ENCODE data around the gene CDR2L.
"Not testable (repeated sequence)": the region's sequence is repeated elsewhere in the genome, so short reads cannot be mapped to it uniquely, and the experiment has no call there.

Gene CDR2L

DNA sequence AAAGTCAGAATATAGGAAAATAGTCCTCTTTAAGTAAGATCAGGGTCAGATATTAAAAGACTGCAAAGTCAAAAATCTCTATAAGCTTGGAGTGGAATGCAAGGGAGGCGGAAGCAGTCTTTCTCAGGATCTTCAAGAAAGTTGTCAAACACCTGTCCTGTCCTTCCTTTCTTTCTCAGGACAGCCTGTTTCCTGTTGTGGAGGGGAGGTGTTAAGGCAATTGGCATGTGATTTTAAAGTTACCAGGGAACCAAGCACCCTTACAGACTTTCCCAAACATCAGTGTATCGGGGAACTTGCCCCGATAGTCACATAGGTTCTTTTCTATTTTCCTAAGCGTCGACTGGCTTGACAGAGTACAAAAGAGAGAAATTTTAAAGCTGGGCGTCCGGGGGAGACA lies 57.3 kb downstream of the CDR2L start:
- no peak for DNase-seq (ENCODE audit: low read depth)

DNA sequence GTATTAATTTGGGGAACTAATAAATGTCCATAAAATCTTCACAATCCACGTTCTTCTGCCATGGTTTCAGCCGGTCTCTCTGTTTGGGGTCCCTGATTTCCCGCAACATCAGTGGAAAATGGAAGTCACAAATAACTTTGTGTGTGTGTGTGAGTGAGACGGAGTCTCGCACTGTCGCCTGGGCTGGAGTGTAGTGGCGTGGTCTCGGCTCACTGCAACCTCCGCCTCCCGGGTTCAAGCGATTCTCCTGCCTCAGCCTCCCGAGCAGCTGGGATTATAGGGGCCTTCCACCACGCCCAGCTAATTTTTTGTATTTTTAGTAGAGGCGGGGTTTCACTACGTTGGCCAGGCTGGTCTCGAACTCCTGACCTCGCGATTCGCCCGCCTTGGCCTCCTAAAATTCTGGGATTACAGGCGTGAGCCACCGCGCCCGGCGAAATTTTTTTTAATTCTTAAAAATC lies 58.5 kb downstream of the CDR2L start:
- not testable (repeated sequence) for DNase-seq (ENCODE audit: low read depth)

DNA sequence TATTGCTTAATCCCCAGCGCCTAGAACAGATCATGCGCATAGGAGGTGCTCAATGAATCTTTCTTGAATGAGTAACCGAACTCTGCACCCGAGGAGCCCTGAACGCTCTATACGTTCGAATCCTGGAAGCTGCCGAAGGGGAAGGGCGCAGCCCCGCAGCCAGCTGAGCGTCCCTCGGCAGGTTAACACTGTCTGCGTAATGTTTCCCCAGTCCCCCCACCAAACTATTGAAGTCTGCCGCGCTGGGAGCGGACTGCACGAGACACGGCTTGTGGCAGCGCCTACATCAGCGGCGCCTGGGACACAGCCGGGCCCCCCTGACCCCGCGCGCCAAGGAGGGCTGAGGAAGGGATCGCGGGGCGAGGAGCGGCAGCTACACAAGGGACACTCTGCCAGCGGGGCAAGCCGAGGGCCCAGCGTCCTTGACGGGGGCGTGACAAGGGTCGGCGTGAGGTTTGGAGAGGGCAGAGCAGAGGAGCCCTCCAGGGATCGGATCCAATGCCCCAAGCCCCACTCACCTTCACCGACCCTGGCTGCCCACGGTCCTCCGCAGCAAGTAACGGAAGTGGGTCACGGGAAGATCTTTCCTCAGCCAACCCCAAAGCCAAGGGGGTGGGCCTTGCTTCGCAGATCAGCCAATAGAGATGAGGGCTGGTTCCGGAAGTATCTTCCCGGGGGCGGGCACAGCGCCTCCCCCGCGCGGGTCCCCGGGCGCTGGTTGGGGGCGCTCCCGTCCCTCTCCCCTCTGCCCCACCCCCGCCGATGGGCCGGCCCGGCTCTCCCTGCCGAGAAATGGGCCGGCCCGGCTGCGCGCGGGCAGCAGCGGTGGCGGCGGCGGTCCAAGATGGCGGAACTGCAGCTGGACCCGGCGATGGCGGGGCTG lies 59.2 kb downstream of the CDR2L start, which contains the start of the genes ATP5PD and KCTD2:
ATP5PD (minus strand) TSS at position 563 of the 883 bp plus-strand sequence. CDS start 4,319 bp downstream, outside the sequence.
KCTD2 (plus strand) TSS at position 819 of the 883 bp plus-strand sequence; CDS start at position 845, 26 bp downstream.
- peak; percentile 97 for DNase-seq (ENCODE audit: low read depth)

DNA sequence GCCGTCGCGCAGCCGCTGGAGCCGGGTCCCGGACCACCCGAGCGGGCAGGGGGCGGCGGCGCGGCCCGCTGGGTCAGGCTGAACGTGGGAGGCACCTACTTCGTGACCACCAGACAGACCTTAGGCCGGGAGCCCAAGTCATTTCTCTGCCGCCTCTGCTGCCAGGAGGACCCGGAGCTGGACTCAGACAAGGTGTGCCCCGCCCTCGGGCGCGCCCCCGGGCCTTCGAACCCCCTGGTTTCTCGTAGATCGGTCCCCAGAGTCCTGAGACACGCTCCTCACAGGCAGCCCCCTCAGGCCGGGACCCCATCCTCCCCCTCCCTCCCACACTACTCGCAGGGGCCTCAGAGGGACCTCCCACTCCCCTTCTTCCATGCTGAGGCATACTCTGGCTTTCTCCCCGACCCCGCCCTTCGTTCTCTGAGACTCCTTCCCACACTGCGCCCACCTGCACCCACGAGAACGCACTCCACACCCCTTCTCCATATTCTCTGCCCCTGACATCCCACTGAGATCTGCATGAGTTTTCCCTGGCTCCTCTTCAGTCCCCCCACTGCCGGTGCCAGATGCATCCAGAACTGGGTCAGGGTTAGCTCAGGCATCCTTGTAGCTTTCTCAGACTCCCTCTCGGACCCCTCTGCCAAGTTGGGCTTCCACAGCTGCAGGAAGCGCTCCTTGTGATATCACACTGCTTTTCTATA lies 60.1 kb downstream of the CDR2L start:
- no peak for DNase-seq (ENCODE audit: low read depth)

DNA sequence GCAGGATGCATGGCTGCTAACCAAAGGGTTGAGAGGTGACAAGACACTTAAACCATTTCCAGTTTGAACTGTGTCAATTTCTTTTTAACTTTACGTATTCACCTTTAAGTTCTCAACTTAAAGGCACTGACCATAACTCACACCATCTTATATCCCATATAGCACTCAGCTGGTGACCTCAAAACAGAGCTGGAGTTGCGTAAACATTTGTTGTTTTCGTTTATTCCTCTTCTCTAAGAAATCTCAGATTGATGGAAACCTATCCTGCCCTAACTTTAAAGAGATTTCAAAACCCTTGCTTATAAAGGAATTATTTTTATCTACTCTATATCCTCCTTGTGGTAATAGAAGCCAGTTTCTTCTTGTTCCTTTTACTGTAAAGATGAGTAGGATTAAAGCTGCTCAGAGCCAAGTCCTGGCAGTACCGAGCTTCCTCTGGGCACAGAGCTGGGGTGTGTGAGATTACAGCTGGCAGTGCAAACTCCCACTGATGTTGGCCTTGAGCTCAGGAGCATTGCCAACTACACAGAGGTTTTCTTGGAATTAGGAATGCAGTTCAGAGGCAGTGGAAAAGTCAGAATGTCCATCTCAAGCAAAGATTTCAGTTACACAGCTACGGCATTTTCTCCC lies 60.9 kb downstream of the CDR2L start:
- DNase-seq (ENCODE audit: low read depth), result peak; percentile 86

DNA sequence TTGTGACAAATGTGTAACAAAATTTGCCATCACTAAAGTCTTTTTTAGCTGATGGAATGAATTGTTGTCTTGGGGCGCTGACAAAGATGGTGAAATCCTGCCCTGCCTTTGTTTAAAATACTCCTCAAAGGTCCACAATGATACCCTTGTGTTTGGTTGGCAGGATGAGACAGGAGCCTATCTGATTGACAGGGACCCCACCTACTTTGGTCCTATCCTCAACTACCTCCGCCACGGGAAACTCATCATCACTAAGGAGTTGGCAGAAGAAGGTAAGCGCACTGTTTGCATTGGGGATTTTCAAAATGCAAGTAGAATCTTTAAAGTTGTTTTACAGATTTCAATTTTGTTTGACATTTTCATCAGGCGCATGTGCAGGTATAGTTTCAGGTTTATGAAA lies 61.6 kb downstream of the CDR2L start:
- no peak for DNase-seq (ENCODE audit: low read depth)

DNA sequence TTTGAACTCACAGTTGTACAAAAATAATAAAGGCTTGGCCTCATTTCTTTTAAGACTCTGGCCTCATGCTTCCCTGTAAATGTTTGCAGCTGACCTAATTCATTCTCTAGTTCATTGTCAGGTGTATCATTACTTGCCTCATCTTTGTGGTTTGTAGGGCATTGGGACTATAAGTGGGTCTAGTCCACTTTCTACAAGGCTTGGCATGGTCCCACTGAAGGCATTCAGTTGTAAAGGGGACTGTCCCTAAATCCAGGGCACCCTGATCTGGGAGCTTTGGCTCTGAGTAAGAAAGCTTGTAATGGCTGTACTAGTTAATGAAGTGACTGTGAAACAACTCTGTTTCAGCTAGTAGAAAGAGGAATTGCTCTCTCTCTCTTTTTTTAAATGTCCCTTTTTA lies 62.3 kb downstream of the CDR2L start:
- no peak for DNase-seq (ENCODE audit: low read depth)

DNA sequence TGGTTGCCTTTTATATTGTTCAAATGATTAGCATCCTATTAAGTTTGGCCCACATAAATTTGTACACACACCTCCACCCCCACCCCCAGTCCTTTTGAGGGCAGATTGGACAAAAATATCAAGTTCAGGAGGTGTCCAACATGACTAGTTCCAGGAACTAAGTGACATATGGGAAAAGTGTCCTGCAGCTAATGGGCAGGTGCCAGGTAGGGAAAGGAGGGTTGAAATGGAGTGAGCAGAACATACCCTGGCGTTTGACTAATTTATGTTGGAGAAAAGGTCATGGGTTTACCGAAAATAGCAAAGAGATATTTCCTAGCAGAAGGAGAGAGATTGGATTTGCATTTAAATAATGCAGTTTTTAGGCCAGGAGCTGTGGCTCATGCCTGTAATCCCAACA lies 64.5 kb downstream of the CDR2L start:
- DNase-seq (ENCODE audit: low read depth), result no peak

All from amniotic epithelial cell (primary cell).